Activated T-cell treated with anti-CD3 and anti-CD28 coated beads for 4 hours (primary cell): Measurements from ENCODE around the gene JAK3.

Experiments
- DNase-seq: peaks from one replicate; pipeline ENCODE4 v3.0.0-alpha.2; 2020

Gene JAK3

DNA sequence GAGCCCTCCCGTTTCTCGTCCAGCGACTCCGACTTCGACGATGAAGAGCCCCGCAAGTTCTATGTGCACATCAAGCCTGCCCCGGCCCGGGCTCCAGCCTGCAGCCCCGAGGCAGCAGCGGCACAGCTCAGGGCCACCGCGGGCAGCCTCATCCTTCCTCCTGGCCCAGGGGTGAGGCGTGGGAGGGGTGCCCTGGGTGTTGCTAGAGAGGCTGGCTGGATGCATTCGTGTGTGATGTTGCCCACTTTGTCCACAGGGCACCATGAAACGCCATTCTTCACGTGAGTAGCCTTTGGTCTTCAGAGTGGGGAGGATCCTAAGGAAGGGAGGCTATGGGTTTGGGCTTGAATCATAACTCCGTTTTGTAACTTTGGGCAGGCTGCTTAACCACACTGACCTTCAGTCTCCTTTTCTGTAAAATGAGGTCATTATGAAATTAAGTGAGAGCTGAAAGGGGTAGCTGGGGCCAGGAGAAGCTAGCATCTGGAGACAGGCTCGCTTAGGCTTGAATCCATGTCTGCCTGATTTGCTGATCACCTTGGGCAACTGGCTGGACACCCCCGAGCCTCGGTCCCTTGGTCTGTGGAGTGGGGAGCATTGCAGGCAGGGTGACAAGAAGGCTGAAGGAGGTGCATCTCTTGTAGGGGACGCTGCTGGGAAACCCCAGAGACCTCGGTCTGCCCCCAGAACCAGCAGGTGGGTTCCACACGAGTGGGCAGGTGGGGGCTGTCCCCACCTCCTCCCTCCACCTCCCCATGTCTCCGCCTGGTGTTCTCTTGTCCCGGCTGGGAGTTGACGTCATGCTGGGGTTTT lies 71.6 kb downstream of the JAK3 start:
- no peak for DNase-seq

GRCh38 chr19:17775245-17775927 lies 72.4 kb downstream of the JAK3 start:
- DNase-seq = peak; percentile 33
